LNCAP (cell line): Measurements from ENCODE around the gene CAPN12.

Experiments used
- TF ChIP-seq, protein P1 (sequence below): fragments of 450-650 bp; IDR thresholded peaks from 2 replicates; pipeline ENCODE4 v1.5.1; 2017; ENCODE audit warnings: mild to moderate bottlenecking

Gene CAPN12

DNA sequence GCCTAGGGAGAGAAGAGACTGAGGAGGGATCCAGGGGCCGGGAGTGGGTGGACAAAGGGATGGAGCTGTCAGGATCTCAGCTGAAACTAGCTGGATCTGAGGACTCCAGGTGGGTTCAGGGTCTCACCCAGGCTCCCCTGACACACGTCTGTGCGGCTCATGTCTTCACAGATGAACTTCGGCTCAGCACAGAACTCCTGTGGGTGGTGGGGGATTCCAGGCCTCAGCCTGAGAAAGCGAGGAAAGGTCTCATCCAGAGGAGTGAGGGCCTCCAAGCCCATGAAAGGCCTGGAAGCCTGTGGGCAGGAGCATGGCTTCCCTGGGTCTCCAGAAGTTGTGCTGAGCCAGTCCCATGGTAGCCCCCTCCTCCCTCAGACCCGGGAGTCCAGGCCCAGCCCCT is 1.4 kb downstream of the CAPN12 start:
- TF ChIP-seq, protein P1, sequence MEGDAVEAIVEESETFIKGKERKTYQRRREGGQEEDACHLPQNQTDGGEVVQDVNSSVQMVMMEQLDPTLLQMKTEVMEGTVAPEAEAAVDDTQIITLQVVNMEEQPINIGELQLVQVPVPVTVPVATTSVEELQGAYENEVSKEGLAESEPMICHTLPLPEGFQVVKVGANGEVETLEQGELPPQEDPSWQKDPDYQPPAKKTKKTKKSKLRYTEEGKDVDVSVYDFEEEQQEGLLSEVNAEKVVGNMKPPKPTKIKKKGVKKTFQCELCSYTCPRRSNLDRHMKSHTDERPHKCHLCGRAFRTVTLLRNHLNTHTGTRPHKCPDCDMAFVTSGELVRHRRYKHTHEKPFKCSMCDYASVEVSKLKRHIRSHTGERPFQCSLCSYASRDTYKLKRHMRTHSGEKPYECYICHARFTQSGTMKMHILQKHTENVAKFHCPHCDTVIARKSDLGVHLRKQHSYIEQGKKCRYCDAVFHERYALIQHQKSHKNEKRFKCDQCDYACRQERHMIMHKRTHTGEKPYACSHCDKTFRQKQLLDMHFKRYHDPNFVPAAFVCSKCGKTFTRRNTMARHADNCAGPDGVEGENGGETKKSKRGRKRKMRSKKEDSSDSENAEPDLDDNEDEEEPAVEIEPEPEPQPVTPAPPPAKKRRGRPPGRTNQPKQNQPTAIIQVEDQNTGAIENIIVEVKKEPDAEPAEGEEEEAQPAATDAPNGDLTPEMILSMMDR, result no peak

- TF ChIP-seq, protein P1, result no peak
These were observed 2.0 kb downstream of the CAPN12 start for GRCh38 chr19:38742296-38742695.

DNA sequence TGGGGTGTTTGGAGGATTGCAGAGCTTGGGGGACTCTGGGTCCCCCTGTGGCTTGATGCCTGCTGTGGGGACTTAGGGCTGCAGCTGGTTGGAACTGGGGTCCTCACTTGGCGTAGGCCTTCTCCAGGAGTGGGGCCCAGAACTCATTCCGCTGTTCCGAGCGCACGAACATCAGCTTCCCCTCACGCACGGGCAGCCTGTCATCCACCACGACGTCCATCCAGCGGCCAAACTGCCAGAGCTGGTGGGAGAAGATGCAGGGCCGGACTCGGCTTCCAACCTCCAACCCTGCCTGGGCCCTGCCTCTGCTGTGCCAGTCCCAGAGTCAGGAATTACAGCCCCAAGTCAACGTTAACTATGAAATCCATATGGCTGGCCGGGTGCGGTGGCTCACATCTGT is 2.6 kb downstream of the CAPN12 start:
- TF ChIP-seq, protein P1, result no peak

- TF ChIP-seq, protein P1, result no peak
These were observed 3.3 kb downstream of the CAPN12 start for GRCh38 chr19:38740932-38741331.

DNA sequence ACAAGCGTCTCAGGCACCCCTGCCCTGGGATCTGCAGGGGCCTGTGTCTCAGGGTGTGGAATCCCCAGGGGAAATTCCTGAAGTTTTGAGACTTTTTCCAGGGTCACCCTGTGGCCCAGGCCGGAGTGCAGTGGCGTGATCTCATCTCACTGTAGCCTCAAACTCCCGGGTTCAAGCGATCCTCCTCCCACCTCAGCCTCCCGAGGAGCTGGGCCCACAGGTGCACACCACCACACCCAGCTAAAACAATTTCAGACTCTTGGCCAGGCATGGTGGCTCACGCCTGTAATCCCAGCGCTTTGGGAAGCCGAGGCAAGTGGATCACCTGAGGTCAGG is 4.0 kb downstream of the CAPN12 start:
- TF ChIP-seq, protein P1, result no peak

GRCh38 chr19:38739440-38740256 is 4.6 kb downstream of the CAPN12 start:
- TF ChIP-seq, protein P1, result no peak

GRCh38 chr19:38737921-38738737 is 6.1 kb downstream of the CAPN12 start:
- TF ChIP-seq, protein P1, result no peak
